ENCODE results near the gene SLC28A3. TPM values are rescaled to one million over a fixed set of nuclear protein-coding genes. Genes with fewer than 3 reads are reported as not detected.

SLC28A3 gene
- total and polyA plus RNA-seq, 2 of the 8 experiments (the other 6 are each of a cell fraction or from before 2014, with no cell fraction given): 0.02 TPM; not detected in 1

DNA sequence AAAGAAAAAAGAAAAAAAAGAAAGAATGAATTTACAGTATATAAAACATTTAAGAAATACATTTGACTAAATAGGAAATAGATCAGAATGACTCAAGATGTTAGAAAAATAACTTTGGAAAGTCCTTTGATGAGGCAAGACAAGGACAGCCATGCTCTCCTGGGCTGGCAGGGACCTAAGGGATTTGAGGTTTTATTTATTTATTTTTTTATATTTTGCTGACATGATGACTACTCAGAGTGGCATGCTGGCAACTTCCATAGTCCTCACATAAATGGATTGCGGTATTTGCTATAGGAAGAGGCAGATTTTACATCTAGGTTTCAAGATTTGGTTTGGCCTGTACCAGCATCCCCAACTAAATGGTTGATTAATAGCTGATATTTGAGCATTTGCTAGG is 17.7 kb downstream of the SLC28A3 start:
- no peak overlapping the region for H2BK20ac ChIP-seq (ENCODE audit: low read length)
- H3K9ac ChIP-seq (replicated peaks in 1 of 4; ENCODE audit: extremely low read depth in 1 of 4, low read depth in 3 of 4, low read length in 3 of 4): no peak overlapping the region
- no peaks in the 10 kb centered on the region for H3K79me1 ChIP-seq (ENCODE audit: low read depth, low read length)
- H4K5ac ChIP-seq (ENCODE audit: insufficient read length, low read depth, low read length): no peak overlapping the region
- H3K56ac ChIP-seq (replicated peaks; ENCODE audit: insufficient read length, low read depth, low read length): no peak overlapping the region
- no peak overlapping the region for H2BK15ac ChIP-seq (ENCODE audit: low read length)
- no peak for DNase-seq (ENCODE audit: low read depth in 1 of 2, low spot score in 2 of 2)
- H3K4me3 ChIP-seq (ENCODE audit: extremely low read depth in 1 of 4, insufficient read depth in 2 of 4, low read depth in 3 of 4, low read length in 4 of 4): no peak overlapping the region
- ChIA-PET CTCF (ENCODE audit: partially characterized antibody) (interaction anchor here (0.8 to 1.1 kb wide), 4 partner anchors 13 to 386 kb away, joined by 3 to 4 read pairs (median 3); no protein-coding TSS in a partner anchor), POLR2A (ENCODE audit: partially characterized antibody) (no interaction called here)
- no peak overlapping the region for H3K14ac ChIP-seq (ENCODE audit: insufficient read length)
- H3K36me3 ChIP-seq (ENCODE audit: control insufficient read depth in 2 of 4, insufficient read depth in 4 of 4, low read length in 3 of 4): no peaks in the 10 kb centered on the region
- H3K79me2 ChIP-seq (ENCODE audit: control insufficient read depth in 1 of 2, insufficient read depth in 2 of 2, low read length in 2 of 2): no peaks in the 10 kb centered on the region
- no peak overlapping the region for H4K8ac ChIP-seq (ENCODE audit: extremely low read depth, insufficient read depth, low read length)
- no peaks in the 10 kb centered on the region for H4K20me1 ChIP-seq (replicated peaks in 1 of 2; ENCODE audit: control insufficient read depth in 1 of 2, insufficient read depth in 2 of 2, low read length in 2 of 2)
- H3K4ac ChIP-seq (replicated peaks; ENCODE audit: insufficient read length, low read depth, low read length): no peak overlapping the region
- no peaks in the 10 kb centered on the region for H3K27me3 ChIP-seq (replicated peaks in 1 of 4; ENCODE audit: control insufficient read depth in 3 of 4, extremely low read depth in 1 of 4, insufficient read depth in 3 of 4, low read length in 3 of 4)
- WGBS, 2 experiments (ENCODE audit: extremely low coverage in 1 of 2, insufficient coverage in 1 of 2, insufficient read length in 1 of 2, insufficient replicate concordance in 2 of 2, low coverage in 1 of 2, low lambda C conversion rate in 2 of 2, missing lambda C conversion rate in 1 of 2): 93% methylated on average over 1 of the region's 1 CpG; no CpG with 5 or more reads in 1 of the 2 experiments
- H3K4me1 ChIP-seq (replicated peaks in 1 of 4; ENCODE audit: control insufficient read depth in 3 of 4, insufficient read depth in 4 of 4, low read length in 3 of 4): no peaks in the 10 kb centered on the region
- H2AFZ ChIP-seq (ENCODE audit: low read length): no peak overlapping the region
- no peak overlapping the region for H2AK5ac ChIP-seq (ENCODE audit: low read depth, low read length)
- H3K9me3 ChIP-seq (ENCODE audit: insufficient read depth in 2 of 2, low read depth in 1 of 2, low read length in 1 of 2): no peaks in the 10 kb centered on the region
- H4K91ac ChIP-seq (replicated peaks; ENCODE audit: insufficient read length, low read length): no peak overlapping the region
- H3K18ac ChIP-seq (ENCODE audit: extremely low read depth, low read length): no peak overlapping the region
- no peak overlapping the region for H2BK12ac ChIP-seq (ENCODE audit: low read depth, low read length)
- no peak for FAIRE-seq
- no peak overlapping the region for H2BK5ac ChIP-seq (ENCODE audit: low read depth, low read length)
- no peak overlapping the region for H3K23ac ChIP-seq (ENCODE audit: insufficient read length)
- no peaks in the 10 kb centered on the region; the same call in 1 of the 2 replicates for H3K23me2 ChIP-seq (ENCODE audit: low read depth, low read length)
- H2BK120ac ChIP-seq (replicated peaks; ENCODE audit: low read depth, low read length): no peak overlapping the region
- TF ChIP-seq CTBP2 (IDR thresholded peaks at IDR 0.05; ENCODE audit: borderline replicate concordance, insufficient read depth, insufficient read length, low read length) (no peak), SRF (IDR thresholded peaks at IDR 0.05; ENCODE audit: low read depth, low read length) (no peak), KDM1A (IDR thresholded peaks at IDR 0.05; ENCODE audit: borderline replicate concordance, low read length) (no peak), CREB1 (IDR thresholded peaks at IDR 0.05) (no peak), HDAC6 (IDR thresholded peaks at IDR 0.05; ENCODE audit: low read depth, low read length) (no peak), GABPA (IDR thresholded peaks at IDR 0.05; ENCODE audit: borderline replicate concordance, insufficient read depth, low read length) (no peak)
- no peak overlapping the region for H3K4me2 ChIP-seq (ENCODE audit: insufficient read depth in 1 of 2, low read depth in 2 of 2, low read length in 2 of 2)
- H3K27ac ChIP-seq (ENCODE audit: low read depth, low read length): no peak overlapping the region
